ENCODE measurements around the gene GPR157. TPM values are rescaled to one million over a fixed set of nuclear protein-coding genes. Genes with fewer than 3 reads are reported as not detected.
"Not testable (repeated sequence)": the region's sequence is repeated elsewhere in the genome, so short reads cannot be mapped to it uniquely, and the experiment has no call there.

Gene GPR157
- 31.4 TPM for total RNA-seq

GRCh38 chr1:9128520-9129265 lies at the start of gene GPR157:
Gene GPR157 (minus strand): TSS chr1:9129102. CDS start chr1:9129027, 75 bp downstream.
- no peak for DNase-seq

GRCh38 chr1:9174762-9175161 lies 45.9 kb upstream of the GPR157 start:
- DNase-seq, result no peak

GRCh38 chr1:9174243-9174642 lies 45.3 kb upstream of the GPR157 start:
- DNase-seq, result no peak

GRCh38 chr1:9169601-9170137 lies 40.8 kb upstream of the GPR157 start:
- no peak for DNase-seq

- DNase-seq, result no peak
These were observed 38.7 kb upstream of the GPR157 start for GRCh38 chr1:9167638-9168037.

- DNase-seq, result no peak
These were observed 37.7 kb upstream of the GPR157 start for GRCh38 chr1:9166289-9167235.

- DNase-seq, result no peak
These were observed 36.5 kb upstream of the GPR157 start for GRCh38 chr1:9165396-9165795.

GRCh38 chr1:9164919-9165318 lies 36.0 kb upstream of the GPR157 start:
- no peak for DNase-seq

- DNase-seq, result no peak
These were observed 35.6 kb upstream of the GPR157 start for GRCh38 chr1:9164532-9164900.

- DNase-seq, result no peak
These were observed 33.1 kb upstream of the GPR157 start for GRCh38 chr1:9161963-9162362.

- DNase-seq, result no peak
These were observed 32.4 kb upstream of the GPR157 start for GRCh38 chr1:9161342-9161741.

- no peak for DNase-seq
These were observed 31.3 kb upstream of the GPR157 start for GRCh38 chr1:9160079-9160717.

- no peak for DNase-seq
These were observed 27.0 kb upstream of the GPR157 start for GRCh38 chr1:9155879-9156278.

GRCh38 chr1:9155405-9155804 lies 26.5 kb upstream of the GPR157 start:
- not testable (repeated sequence) for DNase-seq

GRCh38 chr1:9153152-9153551 lies 24.2 kb upstream of the GPR157 start:
- no peak for DNase-seq

- no peak for DNase-seq
These were observed 23.6 kb upstream of the GPR157 start for GRCh38 chr1:9152535-9152934.

- peak; percentile 49 for DNase-seq
These were observed 22.5 kb upstream of the GPR157 start for GRCh38 chr1:9151328-9151860.

GRCh38 chr1:9150582-9151327 lies 21.9 kb upstream of the GPR157 start:
- peak; percentile 51 for DNase-seq

GRCh38 chr1:9149837-9150581 lies 21.1 kb upstream of the GPR157 start:
- DNase-seq, result peak; percentile 36

- DNase-seq, result no peak
These were observed 20.2 kb upstream of the GPR157 start for GRCh38 chr1:9149151-9149550.

GRCh38 chr1:9146156-9146555 lies 17.3 kb upstream of the GPR157 start:
- no peak for DNase-seq
